Measurements from ENCODE around the gene HILPDA.

- no peak for TF ChIP-seq CTCF (optimal IDR thresholded peaks at IDR 0.05 in 1 of 3, IDR thresholded peaks at IDR 0.05 in 1 of 3, conservative IDR thresholded peaks at IDR 0.05 in 1 of 3; ENCODE audit: extremely low read depth in 1 of 3, insufficient read depth in 2 of 3, low read length in 3 of 3)
- no peak for TF ChIP-seq EZH2 (IDR thresholded peaks at IDR 0.05; ENCODE audit: low read length)
These were observed 21.0 kb upstream of the HILPDA start for GRCh38 chr7:128434413-128435326.

All from keratinocyte (primary cell).